ENCODE data around the gene QPRT. TPM values are rescaled to one million over a fixed set of nuclear protein-coding genes. Genes with fewer than 3 reads are reported as not detected.

Gene QPRT
- polyA plus RNA-seq, 1 of the 3 experiments (the other 2 are of a cell fraction) = 12.5 TPM

DNA sequence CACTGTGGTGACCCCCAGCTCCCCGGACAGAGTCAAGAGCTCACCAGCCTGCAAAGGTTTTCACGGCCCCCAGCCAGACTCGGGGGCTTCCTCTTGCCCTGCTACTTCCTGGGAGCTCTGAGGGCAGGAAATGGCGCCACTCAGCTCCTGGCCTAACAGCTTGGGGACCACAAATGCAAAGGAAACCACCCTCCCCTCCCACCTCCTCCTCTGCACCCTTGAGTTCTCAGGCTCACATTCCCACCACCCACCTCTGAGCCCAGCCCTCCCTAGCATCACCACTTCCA, 16.3 kb upstream of the QPRT start:
- ChIA-PET CTCF (no interaction called here), POLR2A (no interaction called here)
- no peak overlapping the region for H3K27ac ChIP-seq (ENCODE audit: low read depth in 2 of 2, low read length in 1 of 2)
- H3K27me3 ChIP-seq (ENCODE audit: insufficient read depth) = no peaks in the 10 kb centered on the region
- no peak overlapping the region for H3K9ac ChIP-seq
- TF ChIP-seq TEAD4 (IDR thresholded peaks at IDR 0.05; ENCODE audit: borderline replicate concordance, insufficient read depth) (no peak), MXI1 (IDR thresholded peaks at IDR 0.05; ENCODE audit: low read depth, low read length) (no peak), EZH2phosphoT487 (IDR thresholded peaks at IDR 0.05; ENCODE audit: borderline replicate concordance, low read depth) (no peak), EP300 (IDR thresholded peaks at IDR 0.05; ENCODE audit: borderline replicate concordance in 1 of 2, low read depth in 1 of 2, low read length in 1 of 2) (no peak), NRF1 (IDR thresholded peaks at IDR 0.05; ENCODE audit: low read depth, low read length) (no peak), RFX5 (IDR thresholded peaks at IDR 0.05; ENCODE audit: low read length) (no peak), TAF1 (IDR thresholded peaks at IDR 0.05; ENCODE audit: borderline replicate concordance, low read depth, low read length) (no peak), RXRA (IDR thresholded peaks at IDR 0.05; ENCODE audit: borderline replicate concordance, low read depth) (no peak), NFIC (IDR thresholded peaks at IDR 0.05; ENCODE audit: borderline replicate concordance) (no peak), JUND (IDR thresholded peaks at IDR 0.05) (no peak), FOXM1 (IDR thresholded peaks at IDR 0.05; ENCODE audit: low read depth) (no peak), CHD2 (IDR thresholded peaks at IDR 0.05; ENCODE audit: low read length, partially characterized antibody) (no peak), TCF12 (IDR thresholded peaks at IDR 0.05) (no peak)
- TF ChIP-seq, protein P1, sequence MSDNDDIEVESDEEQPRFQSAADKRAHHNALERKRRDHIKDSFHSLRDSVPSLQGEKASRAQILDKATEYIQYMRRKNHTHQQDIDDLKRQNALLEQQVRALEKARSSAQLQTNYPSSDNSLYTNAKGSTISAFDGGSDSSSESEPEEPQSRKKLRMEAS (IDR thresholded peaks at IDR 0.05; ENCODE audit: low read depth) = no peak
- TF ChIP-seq, protein P2, sequence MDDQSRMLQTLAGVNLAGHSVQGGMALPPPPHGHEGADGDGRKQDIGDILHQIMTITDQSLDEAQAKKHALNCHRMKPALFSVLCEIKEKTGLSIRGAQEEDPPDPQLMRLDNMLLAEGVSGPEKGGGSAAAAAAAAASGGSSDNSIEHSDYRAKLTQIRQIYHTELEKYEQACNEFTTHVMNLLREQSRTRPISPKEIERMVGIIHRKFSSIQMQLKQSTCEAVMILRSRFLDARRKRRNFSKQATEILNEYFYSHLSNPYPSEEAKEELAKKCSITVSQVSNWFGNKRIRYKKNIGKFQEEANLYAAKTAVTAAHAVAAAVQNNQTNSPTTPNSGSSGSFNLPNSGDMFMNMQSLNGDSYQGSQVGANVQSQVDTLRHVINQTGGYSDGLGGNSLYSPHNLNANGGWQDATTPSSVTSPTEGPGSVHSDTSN (IDR thresholded peaks at IDR 0.05) = no peak
- WGBS (ENCODE audit: low lambda C conversion rate) = 90% methylated on average over 4 of the region's 4 CpGs
- no peaks in the 10 kb centered on the region for H3K9me2 ChIP-seq
- no peaks in the 10 kb centered on the region for H3K36me3 ChIP-seq (replicated peaks in 1 of 2; ENCODE audit: control insufficient read depth in 1 of 2, insufficient read depth in 2 of 2, low read length in 1 of 2)
- no peaks in the 10 kb centered on the region for H3F3A ChIP-seq (replicated peaks; ENCODE audit: insufficient read depth)
- no peak overlapping the region for H3K4me2 ChIP-seq
- no peaks in the 10 kb centered on the region for H4K20me1 ChIP-seq (ENCODE audit: insufficient read depth)
- DNase-seq = no peak
- peaks cover 0 to 2% of the 10 kb centered on the region in 2 experiments; a peak in 1 of 4 replicates for H3K4me1 ChIP-seq (ENCODE audit: control insufficient read depth in 1 of 2, insufficient read depth in 2 of 2, low read depth in 1 of 2, low read length in 1 of 2)
- no peaks in the 10 kb centered on the region for H3K9me3 ChIP-seq
- H2AFZ ChIP-seq (ENCODE audit: low read depth) = no peak overlapping the region
- H3K4me3 ChIP-seq (ENCODE audit: low read depth in 2 of 2, low read length in 1 of 2) = no peak overlapping the region
- no peaks in the 10 kb centered on the region for H3K79me2 ChIP-seq (ENCODE audit: insufficient read depth)

DNA sequence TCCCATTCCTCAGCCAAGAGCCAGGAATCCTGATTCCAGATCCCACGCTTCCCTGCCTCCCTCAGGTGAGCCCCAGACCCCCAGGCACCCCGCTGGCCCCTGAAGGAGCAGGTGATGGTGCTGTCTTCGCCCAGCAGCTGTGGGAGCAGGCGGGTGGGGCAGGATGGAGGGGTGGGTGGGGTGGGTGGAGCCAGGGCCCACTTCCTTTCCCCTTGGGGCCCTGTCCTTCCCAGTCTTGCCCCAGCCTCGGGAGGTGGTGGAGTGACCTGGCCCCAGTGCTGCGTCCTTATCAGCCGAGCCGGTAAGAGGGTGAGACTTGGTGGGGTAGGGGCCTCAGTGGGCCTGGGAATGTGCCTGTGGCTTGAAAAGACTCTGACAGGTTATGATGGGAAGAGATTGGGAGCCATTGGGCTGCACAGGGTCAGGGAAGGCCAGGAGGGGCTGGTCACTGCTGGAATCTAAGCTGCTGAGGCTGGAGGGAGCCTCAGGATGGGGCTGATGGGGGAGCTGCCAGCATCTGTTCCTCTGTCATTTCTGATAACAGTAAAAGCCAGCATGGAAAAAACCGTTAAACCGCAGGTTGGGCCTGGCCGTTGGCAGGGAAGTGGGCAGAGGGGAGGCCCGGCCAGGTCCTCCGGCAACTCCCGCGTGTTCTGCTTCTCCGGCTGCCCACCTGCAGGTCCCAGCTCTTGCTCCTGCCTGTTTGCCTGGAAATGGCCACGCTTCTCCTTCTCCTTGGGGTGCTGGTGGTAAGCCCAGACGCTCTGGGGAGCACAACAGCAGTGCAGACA, 15.8 kb upstream of the QPRT start, which contains the start of gene SPN:
Gene SPN, plus strand, starts transcription at position 232 of the 791 bp plus-strand sequence. Its CDS starts 482 bp downstream, at position 714.
- no peak within 1 kb of the TSS for H3K9ac ChIP-seq
- POLR2A ChIA-PET = no interaction called here
- no peak within 1 kb of the TSS for H3K4me3 ChIP-seq (ENCODE audit: low read depth in 2 of 2, low read length in 1 of 2)
- no peaks in the 10 kb centered on the region for H3K79me2 ChIP-seq (ENCODE audit: insufficient read depth)
- no peak within 1 kb of the TSS for H2AFZ ChIP-seq (ENCODE audit: low read depth)
- no peak for DNase-seq
- WGBS (ENCODE audit: low lambda C conversion rate) = 88% methylated on average over 16 of the region's 18 CpGs
- CTCF ChIA-PET = no interaction called here
- H4K20me1 ChIP-seq (ENCODE audit: insufficient read depth) = no peaks in the 10 kb centered on the region
- H3K27ac ChIP-seq (ENCODE audit: low read depth in 2 of 2, low read length in 1 of 2) = no peak within 1 kb of the TSS
- H3K36me3 ChIP-seq (replicated peaks in 1 of 2; ENCODE audit: control insufficient read depth in 1 of 2, insufficient read depth in 2 of 2, low read length in 1 of 2) = no peaks in the 10 kb centered on the region
- no peaks in the 10 kb centered on the region for H3F3A ChIP-seq (replicated peaks; ENCODE audit: insufficient read depth)
- peaks cover 0 to 2% of the 10 kb centered on the region in 2 experiments; a peak in 1 of 4 replicates for H3K4me1 ChIP-seq (ENCODE audit: control insufficient read depth in 1 of 2, insufficient read depth in 2 of 2, low read depth in 1 of 2, low read length in 1 of 2)
- no peaks in the 10 kb centered on the region for H3K9me3 ChIP-seq
- H3K27me3 ChIP-seq (ENCODE audit: insufficient read depth) = no peaks in the 10 kb centered on the region
- no peaks in the 10 kb centered on the region for H3K9me2 ChIP-seq
- H3K4me2 ChIP-seq = no peak within 1 kb of the TSS
- no peak for TF ChIP-seq RFX5 (IDR thresholded peaks at IDR 0.05; ENCODE audit: low read length)
- no peak for TF ChIP-seq JUND (IDR thresholded peaks at IDR 0.05)
- TF ChIP-seq, protein P3, sequence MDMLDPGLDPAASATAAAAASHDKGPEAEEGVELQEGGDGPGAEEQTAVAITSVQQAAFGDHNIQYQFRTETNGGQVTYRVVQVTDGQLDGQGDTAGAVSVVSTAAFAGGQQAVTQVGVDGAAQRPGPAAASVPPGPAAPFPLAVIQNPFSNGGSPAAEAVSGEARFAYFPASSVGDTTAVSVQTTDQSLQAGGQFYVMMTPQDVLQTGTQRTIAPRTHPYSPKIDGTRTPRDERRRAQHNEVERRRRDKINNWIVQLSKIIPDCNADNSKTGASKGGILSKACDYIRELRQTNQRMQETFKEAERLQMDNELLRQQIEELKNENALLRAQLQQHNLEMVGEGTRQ (IDR thresholded peaks at IDR 0.05; ENCODE audit: borderline replicate concordance, low read depth, low read length) = no peak
- TF ChIP-seq, protein P4, sequence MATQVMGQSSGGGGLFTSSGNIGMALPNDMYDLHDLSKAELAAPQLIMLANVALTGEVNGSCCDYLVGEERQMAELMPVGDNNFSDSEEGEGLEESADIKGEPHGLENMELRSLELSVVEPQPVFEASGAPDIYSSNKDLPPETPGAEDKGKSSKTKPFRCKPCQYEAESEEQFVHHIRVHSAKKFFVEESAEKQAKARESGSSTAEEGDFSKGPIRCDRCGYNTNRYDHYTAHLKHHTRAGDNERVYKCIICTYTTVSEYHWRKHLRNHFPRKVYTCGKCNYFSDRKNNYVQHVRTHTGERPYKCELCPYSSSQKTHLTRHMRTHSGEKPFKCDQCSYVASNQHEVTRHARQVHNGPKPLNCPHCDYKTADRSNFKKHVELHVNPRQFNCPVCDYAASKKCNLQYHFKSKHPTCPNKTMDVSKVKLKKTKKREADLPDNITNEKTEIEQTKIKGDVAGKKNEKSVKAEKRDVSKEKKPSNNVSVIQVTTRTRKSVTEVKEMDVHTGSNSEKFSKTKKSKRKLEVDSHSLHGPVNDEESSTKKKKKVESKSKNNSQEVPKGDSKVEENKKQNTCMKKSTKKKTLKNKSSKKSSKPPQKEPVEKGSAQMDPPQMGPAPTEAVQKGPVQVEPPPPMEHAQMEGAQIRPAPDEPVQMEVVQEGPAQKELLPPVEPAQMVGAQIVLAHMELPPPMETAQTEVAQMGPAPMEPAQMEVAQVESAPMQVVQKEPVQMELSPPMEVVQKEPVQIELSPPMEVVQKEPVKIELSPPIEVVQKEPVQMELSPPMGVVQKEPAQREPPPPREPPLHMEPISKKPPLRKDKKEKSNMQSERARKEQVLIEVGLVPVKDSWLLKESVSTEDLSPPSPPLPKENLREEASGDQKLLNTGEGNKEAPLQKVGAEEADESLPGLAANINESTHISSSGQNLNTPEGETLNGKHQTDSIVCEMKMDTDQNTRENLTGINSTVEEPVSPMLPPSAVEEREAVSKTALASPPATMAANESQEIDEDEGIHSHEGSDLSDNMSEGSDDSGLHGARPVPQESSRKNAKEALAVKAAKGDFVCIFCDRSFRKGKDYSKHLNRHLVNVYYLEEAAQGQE (IDR thresholded peaks at IDR 0.05; ENCODE audit: low read depth, low read length) = no peak
- TF ChIP-seq FOSL2 (IDR thresholded peaks at IDR 0.05; ENCODE audit: borderline replicate concordance, low read depth) = no peak
- no peak for TF ChIP-seq FOXM1 (IDR thresholded peaks at IDR 0.05; ENCODE audit: low read depth)
- TF ChIP-seq, protein P5, sequence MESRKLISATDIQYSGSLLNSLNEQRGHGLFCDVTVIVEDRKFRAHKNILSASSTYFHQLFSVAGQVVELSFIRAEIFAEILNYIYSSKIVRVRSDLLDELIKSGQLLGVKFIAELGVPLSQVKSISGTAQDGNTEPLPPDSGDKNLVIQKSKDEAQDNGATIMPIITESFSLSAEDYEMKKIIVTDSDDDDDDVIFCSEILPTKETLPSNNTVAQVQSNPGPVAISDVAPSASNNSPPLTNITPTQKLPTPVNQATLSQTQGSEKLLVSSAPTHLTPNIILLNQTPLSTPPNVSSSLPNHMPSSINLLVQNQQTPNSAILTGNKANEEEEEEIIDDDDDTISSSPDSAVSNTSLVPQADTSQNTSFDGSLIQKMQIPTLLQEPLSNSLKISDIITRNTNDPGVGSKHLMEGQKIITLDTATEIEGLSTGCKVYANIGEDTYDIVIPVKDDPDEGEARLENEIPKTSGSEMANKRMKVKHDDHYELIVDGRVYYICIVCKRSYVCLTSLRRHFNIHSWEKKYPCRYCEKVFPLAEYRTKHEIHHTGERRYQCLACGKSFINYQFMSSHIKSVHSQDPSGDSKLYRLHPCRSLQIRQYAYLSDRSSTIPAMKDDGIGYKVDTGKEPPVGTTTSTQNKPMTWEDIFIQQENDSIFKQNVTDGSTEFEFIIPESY (IDR thresholded peaks at IDR 0.05; ENCODE audit: borderline replicate concordance, low read depth) = no peak

All from SK-N-SH (cell line).